Upper lobe of left lung (tissue), 4 donors: ENCODE data around the gene HEXIM2.

Experiments used
- POLR2A ChIP-seq, 4 donors: fragments of 450-650 bp; IDR thresholded peaks; one replicate each; pipeline ENCODE4 v1.5.1; 2016 to 2017; ENCODE audit warnings: antibody characterized with exemption in 4 of 4, mild to moderate bottlenecking in 2 of 4
- TF ChIP-seq, protein P1 (sequence below), 6 experiments: fragments of 450-650 bp in 4 of 6; fragments of 200-600 bp in 2 of 6; sonication (generic) in 2 of 6; IDR thresholded peaks; one replicate each; pipeline ENCODE4 v1.5.1; 2016 to 2019; ENCODE audit warnings: antibody characterized with exemption in 6 of 6

DNA sequence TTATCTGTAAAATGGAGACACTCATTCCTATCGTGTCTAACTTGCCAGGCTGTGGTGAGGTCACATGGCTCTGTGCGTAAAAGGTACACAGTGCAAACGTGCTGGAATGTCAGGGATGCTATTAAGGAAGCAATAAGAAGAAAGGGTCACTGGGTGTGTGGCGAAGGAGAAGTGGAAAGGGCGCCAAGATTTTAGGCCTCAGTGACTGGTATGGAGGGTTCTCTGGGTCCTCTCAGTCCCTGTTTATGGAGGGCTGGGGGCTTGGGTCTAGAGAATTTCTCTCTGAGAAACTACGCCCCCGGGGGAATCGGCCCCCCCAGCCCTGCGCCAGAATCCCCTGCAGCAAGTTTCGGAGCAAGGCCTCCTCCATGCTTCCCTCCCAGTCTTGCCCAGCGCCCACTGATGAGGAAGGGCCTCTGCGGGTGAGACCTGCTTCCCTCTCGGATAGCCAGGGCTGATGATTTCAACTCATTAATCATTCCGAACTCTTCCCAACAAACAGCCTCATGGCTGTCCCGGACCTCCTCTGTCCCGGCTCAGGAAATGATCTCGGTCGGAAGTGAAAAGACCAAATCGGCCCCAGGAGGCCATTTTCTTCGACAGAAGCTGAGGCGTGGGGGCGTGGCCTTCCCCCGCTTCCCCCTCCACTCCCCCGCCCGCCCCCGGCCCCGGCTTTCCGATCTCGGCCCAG, 14.6 kb upstream of the HEXIM2 start:
- TF ChIP-seq, protein P1, sequence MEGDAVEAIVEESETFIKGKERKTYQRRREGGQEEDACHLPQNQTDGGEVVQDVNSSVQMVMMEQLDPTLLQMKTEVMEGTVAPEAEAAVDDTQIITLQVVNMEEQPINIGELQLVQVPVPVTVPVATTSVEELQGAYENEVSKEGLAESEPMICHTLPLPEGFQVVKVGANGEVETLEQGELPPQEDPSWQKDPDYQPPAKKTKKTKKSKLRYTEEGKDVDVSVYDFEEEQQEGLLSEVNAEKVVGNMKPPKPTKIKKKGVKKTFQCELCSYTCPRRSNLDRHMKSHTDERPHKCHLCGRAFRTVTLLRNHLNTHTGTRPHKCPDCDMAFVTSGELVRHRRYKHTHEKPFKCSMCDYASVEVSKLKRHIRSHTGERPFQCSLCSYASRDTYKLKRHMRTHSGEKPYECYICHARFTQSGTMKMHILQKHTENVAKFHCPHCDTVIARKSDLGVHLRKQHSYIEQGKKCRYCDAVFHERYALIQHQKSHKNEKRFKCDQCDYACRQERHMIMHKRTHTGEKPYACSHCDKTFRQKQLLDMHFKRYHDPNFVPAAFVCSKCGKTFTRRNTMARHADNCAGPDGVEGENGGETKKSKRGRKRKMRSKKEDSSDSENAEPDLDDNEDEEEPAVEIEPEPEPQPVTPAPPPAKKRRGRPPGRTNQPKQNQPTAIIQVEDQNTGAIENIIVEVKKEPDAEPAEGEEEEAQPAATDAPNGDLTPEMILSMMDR (IDR thresholded peaks at IDR 0.05) = no peak
- peak in 2 of 4 donors; percentile 2 to 33 for TF ChIP-seq POLR2A (IDR thresholded peaks at IDR 0.05)
